ENCODE data around the gene JPH4. TPM values are rescaled to one million over a fixed set of nuclear protein-coding genes. Genes with fewer than 3 reads are reported as not detected.

The JPH4 gene
- total RNA-seq, result 1 to 10 TPM in 2 of 4 donors, under 1 TPM in 2; 0.19 to 2.0 (median 1.2) TPM

DNA sequence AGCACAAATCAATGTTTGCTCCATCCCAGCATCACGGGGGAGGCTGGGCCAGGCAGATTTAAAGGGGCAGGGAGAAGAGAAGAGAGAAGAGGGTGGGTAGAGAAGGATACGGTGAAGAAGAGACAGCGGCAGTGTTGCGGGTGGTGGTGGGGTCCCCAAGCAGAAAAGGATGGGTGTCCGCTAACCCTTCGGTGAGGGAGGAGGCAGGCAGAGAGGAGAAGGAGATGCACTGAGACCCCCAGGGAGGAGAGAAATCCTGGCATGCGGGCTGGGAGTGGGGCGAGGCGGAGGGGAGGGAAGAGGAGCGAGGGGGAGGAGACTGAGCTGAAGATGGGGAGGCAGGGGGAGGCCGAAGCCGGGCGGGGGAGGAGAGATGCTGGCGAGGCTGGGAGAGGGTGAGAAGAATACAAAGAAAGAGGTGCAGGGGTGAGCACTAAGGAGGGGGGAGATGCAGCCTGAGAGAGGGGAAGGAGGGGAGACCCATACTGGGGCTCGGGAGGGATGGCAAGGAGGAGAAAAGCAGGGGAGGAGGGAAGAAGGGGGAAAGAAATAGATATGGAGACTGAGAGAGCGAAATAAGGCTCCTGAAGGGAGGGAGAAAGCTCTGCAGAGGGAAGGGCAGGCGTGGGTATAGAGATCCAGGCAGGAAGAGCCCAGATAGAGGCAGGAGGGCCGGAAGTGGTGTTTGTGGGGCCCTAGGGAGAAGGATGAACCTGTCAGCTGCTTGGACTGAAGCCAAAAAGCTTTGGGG, at the start of gene JPH4:
TSS of gene JPH4 (minus strand) at position 231 of the 751 bp plus-strand sequence. CDS start 1,337 bp downstream, outside the sequence.
- TF ChIP-seq, protein P1, sequence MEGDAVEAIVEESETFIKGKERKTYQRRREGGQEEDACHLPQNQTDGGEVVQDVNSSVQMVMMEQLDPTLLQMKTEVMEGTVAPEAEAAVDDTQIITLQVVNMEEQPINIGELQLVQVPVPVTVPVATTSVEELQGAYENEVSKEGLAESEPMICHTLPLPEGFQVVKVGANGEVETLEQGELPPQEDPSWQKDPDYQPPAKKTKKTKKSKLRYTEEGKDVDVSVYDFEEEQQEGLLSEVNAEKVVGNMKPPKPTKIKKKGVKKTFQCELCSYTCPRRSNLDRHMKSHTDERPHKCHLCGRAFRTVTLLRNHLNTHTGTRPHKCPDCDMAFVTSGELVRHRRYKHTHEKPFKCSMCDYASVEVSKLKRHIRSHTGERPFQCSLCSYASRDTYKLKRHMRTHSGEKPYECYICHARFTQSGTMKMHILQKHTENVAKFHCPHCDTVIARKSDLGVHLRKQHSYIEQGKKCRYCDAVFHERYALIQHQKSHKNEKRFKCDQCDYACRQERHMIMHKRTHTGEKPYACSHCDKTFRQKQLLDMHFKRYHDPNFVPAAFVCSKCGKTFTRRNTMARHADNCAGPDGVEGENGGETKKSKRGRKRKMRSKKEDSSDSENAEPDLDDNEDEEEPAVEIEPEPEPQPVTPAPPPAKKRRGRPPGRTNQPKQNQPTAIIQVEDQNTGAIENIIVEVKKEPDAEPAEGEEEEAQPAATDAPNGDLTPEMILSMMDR (IDR thresholded peaks at IDR 0.05; ENCODE audit: low read depth), result no peak

GRCh38 chr14:23627961-23628360, 49.4 kb upstream of the JPH4 start:
- TF ChIP-seq, protein P1 (IDR thresholded peaks at IDR 0.05; ENCODE audit: low read depth), result no peak

- TF ChIP-seq, protein P1 (IDR thresholded peaks at IDR 0.05; ENCODE audit: low read depth), result no peak
These were observed 48.4 kb upstream of the JPH4 start for GRCh38 chr14:23626946-23627345.

GRCh38 chr14:23624830-23625404, 46.3 kb upstream of the JPH4 start:
- TF ChIP-seq, protein P1 (IDR thresholded peaks at IDR 0.05; ENCODE audit: low read depth), result no peak

DNA sequence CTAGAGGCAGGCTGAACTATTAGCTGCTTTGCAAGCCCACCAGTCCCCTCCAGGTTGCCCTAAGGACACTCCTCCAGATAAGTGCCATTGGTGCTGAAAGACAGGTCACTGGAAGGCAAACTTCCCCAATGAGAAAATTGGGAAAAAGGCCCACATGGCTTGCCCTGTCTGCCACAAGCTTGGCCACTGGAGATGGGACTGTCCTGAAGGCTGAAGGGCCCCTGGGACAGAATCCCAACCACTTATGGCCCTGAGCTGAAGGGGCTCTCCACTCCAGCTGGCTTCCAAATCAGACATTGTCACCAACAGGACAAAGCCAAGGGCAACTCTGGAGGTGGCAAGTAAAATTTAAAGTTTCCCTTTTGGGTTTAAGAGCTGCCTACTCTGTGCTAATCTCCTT, 45.4 kb upstream of the JPH4 start:
- TF ChIP-seq, protein P1 (IDR thresholded peaks at IDR 0.05; ENCODE audit: low read depth), result no peak

DNA sequence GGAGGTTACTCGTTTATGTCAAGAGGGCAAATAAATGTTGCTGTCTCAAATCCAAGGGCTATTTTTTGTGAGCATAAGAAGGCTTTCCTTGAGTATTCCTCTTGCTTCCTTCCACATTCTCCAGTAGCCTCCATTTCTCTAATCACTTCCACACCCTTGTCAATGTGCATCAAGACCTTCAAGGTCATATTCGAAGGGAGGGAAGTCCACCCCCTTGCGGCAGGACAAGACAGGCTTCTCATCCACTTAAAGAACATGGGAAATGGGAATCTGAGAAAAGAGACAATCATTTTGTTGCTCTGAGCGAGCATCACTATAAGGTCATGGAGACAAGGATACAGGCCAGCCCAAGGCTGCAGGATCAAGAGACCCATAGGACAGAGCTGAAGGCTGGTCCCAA, 44.4 kb upstream of the JPH4 start:
- TF ChIP-seq, protein P1 (IDR thresholded peaks at IDR 0.05; ENCODE audit: low read depth), result no peak

GRCh38 chr14:23621932-23622730, 43.5 kb upstream of the JPH4 start:
- TF ChIP-seq, protein P1 (IDR thresholded peaks at IDR 0.05; ENCODE audit: low read depth), result no peak

Data from subcutaneous adipose tissue (tissue), 4 donors.